Vagina (tissue), 2 donors: ENCODE measurements around the gene RNF208.

ENCODE experiments used
- POLR2A ChIP-seq, 2 donors: fragments of 450-650 bp; IDR thresholded peaks; one replicate each; pipeline ENCODE4 v1.6.1; 2017; ENCODE audit warnings: antibody characterized with exemption in 2 of 2, mild to moderate bottlenecking in 2 of 2, moderate library complexity in 2 of 2
- POLR2AphosphoS5 ChIP-seq, 2 donors: sonication (generic); formaldehyde crosslinking; IDR thresholded peaks; one replicate each; pipeline ENCODE4 v1.9.0; 2017; ENCODE audit warnings: antibody characterized with exemption in 2 of 2, mild to moderate bottlenecking in 2 of 2, low read depth in 1 of 2; ENCODE audit not compliant: insufficient read depth in 1 of 2
- TF ChIP-seq, protein P1 (sequence below), 3 experiments: fragments of 450-650 bp in 2 of 3; fragments of 200-600 bp in 1 of 3; sonication (generic) in 1 of 3; IDR thresholded peaks; one replicate each; pipeline ENCODE4 v1.5.1; 2017 to 2019; ENCODE audit warnings: antibody characterized with exemption in 3 of 3, mild to moderate bottlenecking in 2 of 3, moderate library complexity in 2 of 3

DNA sequence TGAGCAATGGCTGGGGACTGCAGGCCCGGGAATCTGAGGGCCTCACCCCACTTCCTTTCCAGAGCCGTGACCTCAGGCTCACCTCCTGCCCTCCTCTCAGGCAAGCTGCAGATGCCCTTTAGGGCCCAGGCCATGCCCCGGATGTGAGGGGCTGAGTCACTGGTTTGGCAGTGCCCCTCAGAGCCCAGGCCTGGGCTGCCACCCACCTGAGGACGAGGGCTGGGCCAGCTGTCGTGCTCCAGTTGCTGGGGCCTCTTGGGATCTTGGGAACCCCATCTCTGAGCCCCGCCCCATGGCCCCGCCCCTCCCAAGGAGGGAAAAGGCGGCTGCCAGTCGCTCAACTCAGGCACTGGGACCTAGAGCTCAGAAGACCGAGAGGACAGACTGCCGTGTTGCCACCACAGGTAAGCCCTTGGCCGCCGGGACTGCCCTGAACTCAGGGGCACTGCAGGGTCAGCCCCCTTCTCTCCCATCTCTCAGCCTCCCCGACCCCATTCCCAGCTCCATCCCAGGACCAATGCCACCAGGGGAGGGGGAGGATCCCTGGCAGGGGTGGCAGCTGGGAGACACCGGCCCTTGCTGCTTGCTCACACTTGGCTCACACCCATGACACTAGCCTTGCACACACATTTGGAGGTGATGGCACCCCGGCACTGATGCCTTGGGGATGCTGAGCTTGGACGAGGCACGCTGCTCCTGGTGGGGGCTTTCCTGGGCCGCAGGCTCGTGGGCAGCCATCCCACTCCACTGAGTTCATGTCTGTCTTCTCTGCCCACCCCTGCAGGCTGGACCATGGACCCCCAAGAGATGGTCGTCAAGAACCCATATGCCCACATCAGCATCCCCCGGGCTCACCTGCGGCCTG lies 3.0 kb upstream of the RNF208 start, which contains the start of gene CYSRT1:
- no peak for TF ChIP-seq POLR2A (IDR thresholded peaks at IDR 0.05)
- TF ChIP-seq, protein P1, sequence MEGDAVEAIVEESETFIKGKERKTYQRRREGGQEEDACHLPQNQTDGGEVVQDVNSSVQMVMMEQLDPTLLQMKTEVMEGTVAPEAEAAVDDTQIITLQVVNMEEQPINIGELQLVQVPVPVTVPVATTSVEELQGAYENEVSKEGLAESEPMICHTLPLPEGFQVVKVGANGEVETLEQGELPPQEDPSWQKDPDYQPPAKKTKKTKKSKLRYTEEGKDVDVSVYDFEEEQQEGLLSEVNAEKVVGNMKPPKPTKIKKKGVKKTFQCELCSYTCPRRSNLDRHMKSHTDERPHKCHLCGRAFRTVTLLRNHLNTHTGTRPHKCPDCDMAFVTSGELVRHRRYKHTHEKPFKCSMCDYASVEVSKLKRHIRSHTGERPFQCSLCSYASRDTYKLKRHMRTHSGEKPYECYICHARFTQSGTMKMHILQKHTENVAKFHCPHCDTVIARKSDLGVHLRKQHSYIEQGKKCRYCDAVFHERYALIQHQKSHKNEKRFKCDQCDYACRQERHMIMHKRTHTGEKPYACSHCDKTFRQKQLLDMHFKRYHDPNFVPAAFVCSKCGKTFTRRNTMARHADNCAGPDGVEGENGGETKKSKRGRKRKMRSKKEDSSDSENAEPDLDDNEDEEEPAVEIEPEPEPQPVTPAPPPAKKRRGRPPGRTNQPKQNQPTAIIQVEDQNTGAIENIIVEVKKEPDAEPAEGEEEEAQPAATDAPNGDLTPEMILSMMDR (IDR thresholded peaks at IDR 0.05): no peak
- TF ChIP-seq POLR2AphosphoS5 (IDR thresholded peaks at IDR 0.05; ENCODE audit: insufficient read depth in 1 of 2, low read depth in 1 of 2): peak in 1 of 2 donors; percentile 37
